COLO829 (cell line): ENCODE data around the gene EDDM3A.
"Not testable (repeated sequence)": the region's sequence is repeated elsewhere in the genome, so short reads cannot be mapped to it uniquely, and the experiment has no call there.

Experiments
- DNase-seq: peaks from one replicate; pipeline ENCODE4 v3.0.0; 2012; ENCODE audit warnings: low spot score

The EDDM3A gene

GRCh38 chr14:20745571-20746358 is at the start of gene EDDM3A:
Gene EDDM3A (plus strand): TSS chr14:20745887. CDS start chr14:20747581, 1,694 bp downstream.
- no peak for DNase-seq

- DNase-seq, result no peak
Measured at GRCh38 chr14:20696764-20697163, 48.9 kb upstream of the EDDM3A start.

GRCh38 chr14:20697273-20698017 is 48.2 kb upstream of the EDDM3A start:
- DNase-seq, result peak; percentile 70

- no peak for DNase-seq
Measured at GRCh38 chr14:20698018-20698329, 47.7 kb upstream of the EDDM3A start.

DNA sequence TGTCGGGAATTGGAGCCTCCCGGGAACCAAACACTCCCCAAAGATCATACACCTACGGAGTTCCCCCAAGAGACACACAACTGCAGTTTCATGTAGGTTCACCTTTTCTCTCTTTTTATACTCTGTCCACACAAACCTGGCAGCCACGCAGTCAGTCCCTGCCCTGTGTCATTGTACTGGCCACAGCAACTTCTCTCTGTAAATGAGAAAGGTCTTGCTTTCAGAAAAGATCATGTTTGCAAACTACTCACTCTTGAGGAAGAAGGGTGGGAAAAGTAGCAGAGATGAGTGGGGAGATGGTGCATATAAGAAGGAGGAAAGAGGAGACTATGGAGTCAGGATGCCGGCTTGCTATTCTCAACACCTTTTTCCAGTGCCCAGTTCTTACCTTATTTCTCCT is 46.8 kb upstream of the EDDM3A start:
- no peak for DNase-seq

- no peak for DNase-seq
Measured at GRCh38 chr14:20699931-20700330, 45.8 kb upstream of the EDDM3A start.

- DNase-seq, result not testable (repeated sequence)
Measured at GRCh38 chr14:20700965-20701364, 44.7 kb upstream of the EDDM3A start.

DNA sequence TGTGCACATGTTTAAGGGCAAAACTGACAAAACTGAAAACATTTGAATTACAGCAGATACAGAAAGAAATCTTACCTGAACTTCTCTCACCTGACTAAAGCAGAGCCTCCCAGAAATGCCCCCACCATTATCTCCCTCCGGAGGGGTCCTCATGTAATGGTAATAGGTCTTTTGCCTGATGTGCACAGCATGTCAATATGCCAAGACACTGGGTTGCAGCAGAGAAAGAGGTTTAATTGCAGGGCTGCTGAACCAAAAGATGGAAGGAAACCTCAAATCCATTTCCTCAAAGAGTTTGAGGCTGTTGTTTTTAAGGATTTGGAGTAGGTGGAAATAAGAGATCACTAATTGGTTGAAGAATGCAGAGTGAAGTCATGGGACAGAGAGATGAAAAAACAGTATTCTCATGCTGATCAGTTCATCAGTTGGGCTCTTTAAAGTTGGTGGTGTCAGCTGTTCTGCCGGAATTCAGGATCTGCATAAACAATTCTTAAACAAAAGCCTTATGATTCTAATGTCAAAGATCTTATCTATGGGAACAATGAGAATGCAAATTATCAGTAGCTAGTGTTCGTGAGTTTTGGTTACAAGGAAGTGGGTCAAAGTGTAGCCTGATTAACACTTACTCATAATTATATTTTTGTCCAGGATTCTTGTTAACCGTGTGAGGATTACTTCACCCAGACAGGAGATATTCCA is 38.9 kb upstream of the EDDM3A start:
- DNase-seq, result no peak

- DNase-seq, result no peak
Measured at GRCh38 chr14:20707622-20708021, 38.1 kb upstream of the EDDM3A start.

GRCh38 chr14:20711261-20711660 is 34.4 kb upstream of the EDDM3A start:
- no peak for DNase-seq

DNA sequence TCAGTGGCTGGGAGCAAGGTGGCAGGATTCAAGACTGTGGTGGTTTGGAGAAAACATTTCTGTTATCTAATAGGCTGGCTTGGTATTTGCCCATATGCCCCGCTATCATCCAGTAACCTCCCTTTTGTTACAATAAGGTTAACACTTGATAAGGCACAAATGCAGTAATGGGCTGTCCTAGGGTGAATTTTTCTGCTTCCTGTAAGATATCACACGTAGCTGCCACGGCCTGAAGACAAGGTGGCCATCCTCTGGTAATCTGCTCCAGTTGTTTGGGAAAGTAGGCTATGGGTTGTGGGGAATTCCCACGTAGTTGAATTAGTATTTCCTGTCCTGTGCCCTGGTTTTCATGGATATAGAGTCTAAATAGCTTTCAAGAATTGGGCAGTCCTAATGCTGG is 34.0 kb upstream of the EDDM3A start:
- DNase-seq, result no peak

- no peak for DNase-seq
Measured at GRCh38 chr14:20712904-20713303, 32.8 kb upstream of the EDDM3A start.

GRCh38 chr14:20714593-20715250 is 31.0 kb upstream of the EDDM3A start:
- peak; percentile 37 for DNase-seq

GRCh38 chr14:20719777-20720176 is 25.9 kb upstream of the EDDM3A start:
- no peak for DNase-seq

DNA sequence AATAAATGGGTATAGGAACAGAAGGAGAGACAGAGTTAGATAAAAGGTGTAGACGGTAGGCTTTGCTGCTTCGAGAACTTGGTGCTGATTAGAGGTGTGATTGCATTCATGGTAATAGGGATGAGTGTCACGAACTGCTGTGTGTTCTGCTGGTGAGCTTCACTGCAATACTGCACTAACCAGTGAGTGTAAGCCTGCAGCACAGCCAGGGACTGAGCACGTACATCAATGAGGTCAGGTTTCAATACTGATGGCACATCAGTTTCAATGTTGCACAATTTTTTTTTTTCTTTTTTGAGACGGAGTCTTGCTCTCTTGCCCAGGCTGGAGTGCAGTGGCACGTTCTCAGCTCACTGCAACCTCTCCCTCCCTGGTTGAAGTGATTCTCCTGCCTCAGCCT is 24.9 kb upstream of the EDDM3A start:
- no peak for DNase-seq

- DNase-seq, result no peak
Measured at GRCh38 chr14:20722016-20722415, 23.7 kb upstream of the EDDM3A start.

- peak; percentile 9 for DNase-seq
Measured at GRCh38 chr14:20723488-20723887, 22.2 kb upstream of the EDDM3A start.

DNA sequence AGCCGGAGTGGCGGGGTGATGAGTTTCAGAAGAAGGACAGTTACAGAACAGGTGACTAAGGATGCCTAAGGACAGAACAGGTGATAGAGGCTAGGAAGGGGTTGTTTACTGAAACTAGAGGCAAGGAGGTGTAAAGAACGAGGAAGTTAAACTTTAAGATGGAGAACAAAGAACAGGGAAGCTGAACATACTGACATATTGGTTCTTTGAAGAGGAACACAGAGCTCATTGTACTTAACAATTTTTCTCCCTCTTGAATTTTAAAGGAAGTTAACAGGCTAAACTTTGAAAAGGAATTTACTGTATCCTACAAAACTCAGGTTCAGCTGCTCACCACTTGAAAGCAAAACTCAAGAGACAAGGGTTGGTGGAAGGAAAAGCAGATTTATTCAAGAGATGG is 19.6 kb upstream of the EDDM3A start:
- DNase-seq, result not testable (repeated sequence)

DNA sequence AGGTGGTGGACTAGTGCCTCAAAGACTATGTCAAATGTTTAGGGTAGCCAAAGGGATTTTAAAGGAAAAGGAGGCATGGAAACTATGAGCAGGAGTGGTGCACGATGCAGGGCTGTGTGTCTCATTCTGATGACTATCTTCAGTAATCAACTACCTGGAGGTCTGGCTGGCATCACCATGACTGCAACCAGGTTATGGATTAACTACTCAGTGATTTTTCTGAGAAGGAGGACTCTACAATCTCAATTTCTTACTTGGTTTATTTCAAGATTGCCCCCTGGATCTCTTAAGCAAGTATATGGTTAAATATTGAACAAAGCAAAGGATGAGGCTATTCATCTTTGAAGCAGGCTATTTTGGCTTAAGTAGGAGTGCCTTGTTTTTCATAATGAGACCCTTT is 19.2 kb upstream of the EDDM3A start:
- DNase-seq, result no peak

- DNase-seq, result no peak
Measured at GRCh38 chr14:20730891-20731290, 14.8 kb upstream of the EDDM3A start.

DNA sequence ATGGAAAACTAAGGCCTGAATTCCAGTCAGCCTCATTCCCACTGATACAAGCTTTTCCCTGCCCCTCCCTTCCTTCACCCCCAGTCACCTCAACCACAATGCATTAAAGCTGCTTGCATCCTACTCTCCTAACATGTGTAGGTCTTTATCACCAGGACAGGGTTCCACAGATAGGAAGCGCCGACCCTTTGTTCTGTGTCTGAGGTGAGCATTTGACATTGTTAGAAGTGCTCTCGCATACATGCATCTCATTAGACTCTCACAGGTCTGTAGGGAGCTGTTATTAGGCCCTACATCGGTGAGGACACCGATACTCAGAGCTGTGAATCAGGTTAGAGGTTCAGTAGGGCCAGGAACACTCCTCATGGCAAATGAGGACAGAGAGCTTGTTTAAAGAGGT is 13.2 kb upstream of the EDDM3A start:
- DNase-seq, result no peak

GRCh38 chr14:20732979-20733635 is 12.6 kb upstream of the EDDM3A start:
- no peak for DNase-seq
